Fibroblast of the aortic adventitia (primary cell): ENCODE results near the gene LOXL4. TPM values are rescaled to one million over a fixed set of nuclear protein-coding genes. Genes with fewer than 3 reads are reported as not detected.

Experiments used
- DNase-seq: peaks from one replicate; pipeline ENCODE4 v3.0.0-alpha.2; 2010; ENCODE audit warnings: low read depth
- H3K4me3 ChIP-seq: 2 replicates; pipeline ENCODE4 v1.5.1; 2011; ENCODE audit warnings: low read depth, mild to moderate bottlenecking, control low read depth, low read length, moderate library complexity
- CTCF ChIP-seq: IDR thresholded peaks from 2 replicates; pipeline ENCODE4 v1.5.1; 2011; ENCODE audit warnings: mild to moderate bottlenecking, low read length, control low read depth, inconsistent platforms; ENCODE audit not compliant: insufficient read depth
- total RNA-seq: library from RNA; depleted of rRNA; stranded (reverse); fragments of >200 nt; gene quantifications from 2 replicates; pipeline ENCODE4 v1.2.3, GENCODE V29; 2012; ENCODE audit warnings: low replicate concordance

Gene LOXL4
- total RNA-seq, 1 donor, result 62.5 TPM

GRCh38 chr10:98270786-98271185 is 2.8 kb upstream of the LOXL4 start:
- no peak for DNase-seq
- TF ChIP-seq CTCF, result no peak
- no peak overlapping the region for H3K4me3 ChIP-seq

GRCh38 chr10:98270073-98270740 is 2.2 kb upstream of the LOXL4 start:
- DNase-seq, result peak; percentile 52
- no peak for TF ChIP-seq CTCF
- H3K4me3 ChIP-seq, result no peak overlapping the region

- TF ChIP-seq CTCF, result no peak
- DNase-seq, result peak; percentile 94
- no peak overlapping the region for H3K4me3 ChIP-seq
Measured at GRCh38 chr10:98269435-98269912, 1.5 kb upstream of the LOXL4 start.

- no peak for TF ChIP-seq CTCF
- DNase-seq, result peak; percentile 39
- H3K4me3 ChIP-seq, result peak overlapping the region; percentile 59
Measured at GRCh38 chr10:98268694-98269431, 869 bp upstream of the LOXL4 start.

GRCh38 chr10:98267069-98267893 is 713 bp downstream of the LOXL4 start:
- no peak for TF ChIP-seq CTCF
- no peak for DNase-seq
- peak overlapping the region; percentile 61 for H3K4me3 ChIP-seq

- DNase-seq, result no peak
- peak overlapping the region; percentile 28 for H3K4me3 ChIP-seq
- no peak for TF ChIP-seq CTCF
Measured at GRCh38 chr10:98266647-98267046, 1.3 kb downstream of the LOXL4 start.
